A673 (cell line): ENCODE measurements around the gene SBF2. TPM values are rescaled to one million over a fixed set of nuclear protein-coding genes. Genes with fewer than 3 reads are reported as not detected.

Experiments used
- BruUV-seq: library from RNA; stranded (reverse); fragments of 400-500 nt; replicated peaks from 2 replicates; lab custom pipeline; 2021; lab: Mats Ljungman, UMichigan
- CTCF ChIA-PET: fragments of 300-600 bp; sonication (Branson Sonifier 250); formaldehyde crosslinking; loops from one replicate; lab custom pipeline; 2022; ENCODE audit warnings: antibody characterized with exemption; lab: Charles Lee
- POLR2A ChIA-PET: fragments of 300-600 bp; sonication (Branson Sonifier 250); formaldehyde crosslinking; loops from one replicate; lab custom pipeline; 2022; ENCODE audit warnings: antibody characterized with exemption; ENCODE audit not compliant: low non-redundant PET; lab: Charles Lee
- DNase-seq: peaks from one replicate; pipeline ENCODE4 v3.0.0-alpha.2; 2015; ENCODE audit warnings: low spot score
- H3K27ac ChIP-seq: fragments of 200-600 bp; sonication (generic); 2 replicates; pipeline ENCODE4 v1.5.1; 2016; ENCODE audit warnings: mixed run types, low read depth, mild to moderate bottlenecking, mixed read lengths, antibody characterized with exemption, low read length; ENCODE audit not compliant: poor library complexity, severe bottlenecking
- H3K27me3 ChIP-seq: fragments of 200-600 bp; sonication (generic); replicated peaks from 2 replicates; pipeline ENCODE4 v1.6.1; 2017; ENCODE audit warnings: mixed run types, low read depth, mild to moderate bottlenecking, mixed read lengths, antibody characterized with exemption, low read length; ENCODE audit not compliant: insufficient read depth, poor library complexity
- H3K36me3 ChIP-seq: fragments of 200-600 bp; sonication (generic); 2 replicates; pipeline ENCODE4 v1.6.1; 2016; ENCODE audit warnings: mixed run types, mild to moderate bottlenecking, mixed read lengths, antibody characterized with exemption, low read length; ENCODE audit not compliant: insufficient read depth, poor library complexity, severe bottlenecking
- H3K4me1 ChIP-seq: fragments of 200-600 bp; sonication (generic); 2 replicates; pipeline ENCODE4 v1.6.1; 2017; ENCODE audit warnings: mixed run types, mild to moderate bottlenecking, mixed read lengths, antibody characterized with exemption, low read length; ENCODE audit not compliant: insufficient read depth, poor library complexity, severe bottlenecking
- H3K4me3 ChIP-seq: fragments of 200-600 bp; sonication (generic); 2 replicates; pipeline ENCODE4 v1.5.1; 2016; ENCODE audit warnings: low read depth, mixed run types, mild to moderate bottlenecking, mixed read lengths, low read length; ENCODE audit not compliant: poor library complexity, severe bottlenecking
- H3K9me3 ChIP-seq: fragments of 200-600 bp; sonication (generic); 2 replicates; pipeline ENCODE4 v1.6.1; 2016; ENCODE audit warnings: mixed run types, low read depth, mild to moderate bottlenecking, mixed read lengths, antibody characterized with exemption, low read length; ENCODE audit not compliant: poor library complexity, severe bottlenecking
- CTCF ChIP-seq: fragments of 300-800, 200-600 bp; sonication (generic); conservative IDR thresholded peaks from 2 replicates; pipeline ENCODE4 v1.5.1; 2017; ENCODE audit warnings: low read depth, mild to moderate bottlenecking, antibody characterized with exemption, low read length, moderate library complexity, mixed read lengths
- EZH2 ChIP-seq: fragments of 200-600 bp; sonication (generic); IDR thresholded peaks from 2 replicates; pipeline ENCODE4 v1.6.1; 2017; ENCODE audit warnings: borderline replicate concordance, low read depth, mild to moderate bottlenecking, mixed read lengths, antibody characterized with exemption, low read length; ENCODE audit not compliant: poor library complexity, severe bottlenecking
- intact Hi-C: fragments of 100-400 bp; cut with micrococcal nuclease; formaldehyde crosslinking; loops from one replicate; pipeline ENCODE4 v1.10.0; 2022; ENCODE audit not compliant: unreplicated experiment
- total RNA-seq: library from RNA; stranded (reverse); gene quantifications from 2 replicates; pipeline ENCODE4 v1.2.3, GENCODE V29; 2021

The SBF2 gene
- total RNA-seq, 1 experiment from 2014 or later: 31.8 TPM

DNA sequence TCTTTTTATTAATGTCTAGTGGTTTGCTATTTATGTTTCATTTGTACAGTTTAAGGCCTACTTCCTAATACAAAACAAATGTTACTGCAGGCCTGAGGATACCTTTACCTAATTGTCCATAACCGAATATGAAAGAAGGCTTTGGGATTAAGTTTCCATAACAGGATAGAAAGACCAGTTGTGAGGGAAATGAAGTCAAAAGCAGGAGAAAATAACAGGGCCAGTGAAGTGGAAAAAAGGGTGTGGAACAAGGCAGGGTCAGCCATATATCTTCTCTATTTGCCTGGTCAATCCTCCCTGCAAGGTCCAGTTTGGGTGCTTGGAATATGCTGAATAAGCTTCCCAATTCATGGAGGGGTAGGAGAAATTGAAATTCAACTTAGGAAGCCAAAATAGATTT is 418.6 kb downstream of the SBF2 start:
- BruUV-seq: no TSS peak

DNA sequence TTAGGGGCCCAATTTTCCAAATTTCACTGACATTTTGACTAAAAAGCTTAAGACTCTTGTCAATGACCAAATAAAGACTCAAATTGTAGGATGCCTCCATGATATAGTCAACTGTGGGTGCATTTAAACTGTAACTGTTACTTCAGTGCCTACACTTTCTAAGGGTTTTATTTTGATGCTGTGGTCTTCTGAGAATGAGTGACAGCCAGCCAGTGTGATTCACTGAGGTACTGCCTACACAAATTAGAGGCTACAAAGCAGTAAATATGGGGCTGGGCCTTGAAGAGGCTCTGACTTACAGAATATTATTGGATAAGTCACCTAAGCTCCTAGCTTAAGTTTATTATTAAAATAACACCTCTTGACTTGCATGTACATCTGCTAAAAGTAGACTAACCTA is 419.6 kb downstream of the SBF2 start:
- POLR2A ChIA-PET: no interaction called here
- no peak overlapping the region for H3K4me3 ChIP-seq
- CTCF ChIA-PET: no interaction called here
- H3K4me1 ChIP-seq: peaks cover 18% of the 10 kb centered on the region
- intact Hi-C loops: no loop called here
- peaks cover 3% of the 10 kb centered on the region for H3K9me3 ChIP-seq
- no peak overlapping the region for H3K27ac ChIP-seq
- no peak for DNase-seq
- TF ChIP-seq CTCF (no peak), EZH2 (no peak)
- no peaks in the 10 kb centered on the region for H3K36me3 ChIP-seq
- BruUV-seq: no TSS peak
- H3K27me3 ChIP-seq: no peaks in the 10 kb centered on the region

More for the DNA sequence above, 418.6 kb downstream of the SBF2 start:
- CTCF ChIA-PET: no interaction called here
- H3K36me3 ChIP-seq: no peaks in the 10 kb centered on the region
- no peaks in the 10 kb centered on the region for H3K27me3 ChIP-seq
- intact Hi-C loops: no loop called here
- no peak for DNase-seq
- POLR2A ChIA-PET: no interaction called here
- H3K4me1 ChIP-seq: peaks cover 22% of the 10 kb centered on the region
- TF ChIP-seq EZH2 (no peak), CTCF (no peak)
- H3K9me3 ChIP-seq: peaks cover 3% of the 10 kb centered on the region
- no peak overlapping the region for H3K27ac ChIP-seq
- H3K4me3 ChIP-seq: no peak overlapping the region

- Histone ChIP-seq H3K4me3 (no peak overlapping the region), H3K36me3 (no peaks in the 10 kb centered on the region), H3K9me3 (peaks cover 3% of the 10 kb centered on the region), H3K4me1 (peaks cover 8% of the 10 kb centered on the region), H3K27me3 (no peaks in the 10 kb centered on the region), H3K27ac (no peak overlapping the region)
- no peak for TF ChIP-seq CTCF
- TF ChIP-seq EZH2: no peak
- no peak for DNase-seq
- no TSS peak for BruUV-seq
- ChIA-PET POLR2A (no interaction called here), CTCF (no interaction called here)
- intact Hi-C loops: no loop called here
These were observed 425.4 kb downstream of the SBF2 start for GRCh38 chr11:9868641-9869040.
